ENCODE results near the gene AP1B1. TPM values are rescaled to one million over a fixed set of nuclear protein-coding genes. Genes with fewer than 3 reads are reported as not detected.

Gene AP1B1
- polyA plus RNA-seq, 2 of the 4 experiments (the other 2 are of a cell fraction) = 22.5 to 27.0 TPM

DNA sequence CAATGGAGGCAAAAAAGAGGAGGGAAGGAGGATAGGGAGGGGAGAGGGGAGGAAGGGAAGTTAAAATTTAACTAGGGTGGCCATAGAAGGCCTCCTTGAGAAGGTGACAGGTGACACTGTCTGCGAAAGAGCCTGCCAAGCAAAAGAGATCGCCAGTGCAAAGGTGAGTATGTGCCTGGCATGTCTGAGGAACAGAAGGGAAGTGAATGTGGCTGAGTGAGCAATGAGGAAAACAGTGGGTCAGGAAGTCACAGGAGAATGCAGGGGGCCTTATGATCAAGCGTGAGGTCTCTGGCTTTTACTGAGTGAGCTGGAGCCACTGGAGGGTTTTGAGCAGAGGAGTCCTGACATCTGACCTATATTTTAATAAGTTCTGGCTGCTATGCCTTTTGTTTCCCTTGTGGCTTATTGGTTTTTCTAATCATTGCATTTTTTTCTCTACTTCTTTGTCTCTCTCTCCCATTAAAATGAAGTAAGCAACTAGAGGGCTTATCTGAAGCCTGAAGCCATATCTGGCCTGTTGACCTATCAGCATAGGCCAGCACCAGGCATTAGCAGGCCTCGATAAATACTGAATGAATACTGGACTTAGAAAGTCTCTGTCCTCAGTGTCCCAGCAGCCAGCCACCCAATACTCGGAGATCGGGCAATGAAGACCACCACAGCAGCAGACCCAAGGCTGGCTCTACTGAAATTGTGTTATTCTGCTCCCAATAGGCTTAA, 5.6 kb downstream of the AP1B1 start:
- Histone ChIP-seq H3K27ac (no peak overlapping the region), H3K4me3 (no peak overlapping the region), H3K4me1 (peaks cover 18% of the 10 kb centered on the region), H3K9me3 (no peaks in the 10 kb centered on the region), H3K4me2 (no peak overlapping the region)
- WGBS (ENCODE audit: missing lambda C conversion rate) = 75% methylated on average over 6 of the region's 6 CpGs
- FAIRE-seq (no peak), ATAC-seq (no peak), DNase-seq (ENCODE audit: low read depth in 1 of 2, low spot score in 1 of 2) (no peak)
- ChIA-PET POLR2A (no interaction called here), CTCF (interaction anchor here (0.7 to 1.5 kb wide), 2 partner anchors 24 to 225 kb away, joined by 3 to 4 read pairs; no protein-coding TSS in a partner anchor)
- no peak for TF ChIP-seq CHD2 (IDR thresholded peaks at IDR 0.05; ENCODE audit: low read length, partially characterized antibody)
- TF ChIP-seq EP300 (IDR thresholded peaks at IDR 0.05) = no peak
- no peak for TF ChIP-seq TP53 (CRISPR knock-in tag; IDR thresholded peaks at IDR 0.05)
- TF ChIP-seq, protein P1, sequence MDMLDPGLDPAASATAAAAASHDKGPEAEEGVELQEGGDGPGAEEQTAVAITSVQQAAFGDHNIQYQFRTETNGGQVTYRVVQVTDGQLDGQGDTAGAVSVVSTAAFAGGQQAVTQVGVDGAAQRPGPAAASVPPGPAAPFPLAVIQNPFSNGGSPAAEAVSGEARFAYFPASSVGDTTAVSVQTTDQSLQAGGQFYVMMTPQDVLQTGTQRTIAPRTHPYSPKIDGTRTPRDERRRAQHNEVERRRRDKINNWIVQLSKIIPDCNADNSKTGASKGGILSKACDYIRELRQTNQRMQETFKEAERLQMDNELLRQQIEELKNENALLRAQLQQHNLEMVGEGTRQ (IDR thresholded peaks at IDR 0.05) = no peak
- TF ChIP-seq, protein P2, sequence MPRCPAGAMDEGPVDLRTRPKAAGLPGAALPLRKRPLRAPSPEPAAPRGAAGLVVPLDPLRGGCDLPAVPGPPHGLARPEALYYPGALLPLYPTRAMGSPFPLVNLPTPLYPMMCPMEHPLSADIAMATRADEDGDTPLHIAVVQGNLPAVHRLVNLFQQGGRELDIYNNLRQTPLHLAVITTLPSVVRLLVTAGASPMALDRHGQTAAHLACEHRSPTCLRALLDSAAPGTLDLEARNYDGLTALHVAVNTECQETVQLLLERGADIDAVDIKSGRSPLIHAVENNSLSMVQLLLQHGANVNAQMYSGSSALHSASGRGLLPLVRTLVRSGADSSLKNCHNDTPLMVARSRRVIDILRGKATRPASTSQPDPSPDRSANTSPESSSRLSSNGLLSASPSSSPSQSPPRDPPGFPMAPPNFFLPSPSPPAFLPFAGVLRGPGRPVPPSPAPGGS (IDR thresholded peaks at IDR 0.05) = no peak
- TF ChIP-seq FOXS1 (CRISPR knock-in tag; IDR thresholded peaks at IDR 0.05) = no peak
- no peak for TF ChIP-seq HDAC2 (IDR thresholded peaks at IDR 0.05)
- TF ChIP-seq HOXA7 (CRISPR knock-in tag; IDR thresholded peaks at IDR 0.05) = no peak
- TF ChIP-seq NR3C1 (IDR thresholded peaks at IDR 0.05) = no peak

DNA sequence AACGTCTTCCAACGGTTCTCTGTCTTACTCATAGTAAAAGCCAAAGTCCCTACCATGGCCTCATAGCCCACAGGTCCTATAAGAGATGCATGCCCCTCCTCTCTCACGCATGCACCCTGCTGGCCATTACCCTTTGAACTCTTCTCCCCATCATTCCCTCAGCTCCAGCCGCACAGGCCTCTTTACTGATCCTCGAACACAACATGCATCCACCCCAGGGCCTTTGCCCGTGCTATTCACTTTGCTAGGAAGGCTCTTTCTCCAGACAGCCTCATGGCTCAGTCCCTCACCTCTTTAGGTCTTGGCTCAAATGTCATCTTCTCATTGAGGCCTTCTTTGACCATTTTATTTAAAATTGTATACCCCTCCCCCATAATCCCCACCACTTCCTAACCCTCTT, 7.5 kb downstream of the AP1B1 start:
- TF ChIP-seq ZC3H11A (IDR thresholded peaks at IDR 0.05) (no peak), HDAC2 (IDR thresholded peaks at IDR 0.05) (no peak)
- Histone ChIP-seq H3K4me2 (no peak overlapping the region), H3K4me1 (peaks cover 13% of the 10 kb centered on the region), H3K9me3 (no peaks in the 10 kb centered on the region), H3K4me3 (no peak overlapping the region), H3K27ac (no peak overlapping the region)
- CTCF ChIA-PET = interaction anchor here (0.6 kb wide), 1 partner anchor 14 kb away, joined by 3 read pairs; no protein-coding TSS in a partner anchor
- FAIRE-seq = no peak
- POLR2A ChIA-PET = no interaction called here
- DNase-seq (ENCODE audit: low read depth in 1 of 2, low spot score in 1 of 2) = no peak
- WGBS (ENCODE audit: missing lambda C conversion rate) = 80% methylated on average over 6 of the region's 6 CpGs
- no peak for ATAC-seq

DNA sequence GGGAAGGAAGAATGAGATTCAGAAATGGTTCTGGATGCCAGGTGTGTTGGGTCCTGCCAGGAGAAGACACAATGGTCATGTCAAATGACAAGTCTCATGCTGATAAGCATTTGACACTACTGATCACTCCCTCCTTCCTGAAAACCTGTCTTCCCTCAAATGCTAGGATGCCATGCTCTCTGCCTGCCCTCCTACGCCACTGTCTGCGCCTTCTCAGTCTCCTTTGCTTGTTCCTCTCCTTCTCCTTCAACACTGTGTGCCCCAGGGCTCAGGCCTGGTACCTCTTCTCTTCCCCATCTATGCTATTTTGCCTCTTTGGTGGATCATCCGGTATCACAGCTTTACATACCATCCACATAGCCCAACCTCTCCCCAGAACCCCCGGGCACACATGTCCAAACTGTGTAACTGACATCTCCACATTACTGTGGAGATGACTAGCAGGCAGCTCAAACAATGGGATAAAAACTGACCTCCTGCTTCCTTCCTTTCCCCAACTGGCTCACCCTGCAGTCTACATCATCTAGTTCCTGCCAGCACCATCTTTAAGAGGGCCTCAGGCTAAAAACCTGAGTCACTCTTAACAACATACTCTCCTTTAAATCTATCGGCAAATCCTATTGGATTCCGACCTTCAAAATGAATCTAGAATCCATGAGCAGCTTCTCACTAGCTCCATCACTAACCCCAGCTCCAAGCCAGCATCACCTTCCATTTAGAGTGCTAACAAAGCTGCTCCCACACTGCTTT, 8.2 kb downstream of the AP1B1 start:
- 85% methylated on average over 6 of the region's 6 CpGs for WGBS (ENCODE audit: missing lambda C conversion rate)
- ChIA-PET POLR2A (no interaction called here), CTCF (no interaction called here)
- H3K4me3 ChIP-seq = no peak overlapping the region
- H3K4me2 ChIP-seq = no peak overlapping the region
- peaks cover 8% of the 10 kb centered on the region for H3K4me1 ChIP-seq
- no peak overlapping the region for H3K27ac ChIP-seq
- FAIRE-seq = no peak
- no peaks in the 10 kb centered on the region for H3K9me3 ChIP-seq
- TF ChIP-seq, protein P3, sequence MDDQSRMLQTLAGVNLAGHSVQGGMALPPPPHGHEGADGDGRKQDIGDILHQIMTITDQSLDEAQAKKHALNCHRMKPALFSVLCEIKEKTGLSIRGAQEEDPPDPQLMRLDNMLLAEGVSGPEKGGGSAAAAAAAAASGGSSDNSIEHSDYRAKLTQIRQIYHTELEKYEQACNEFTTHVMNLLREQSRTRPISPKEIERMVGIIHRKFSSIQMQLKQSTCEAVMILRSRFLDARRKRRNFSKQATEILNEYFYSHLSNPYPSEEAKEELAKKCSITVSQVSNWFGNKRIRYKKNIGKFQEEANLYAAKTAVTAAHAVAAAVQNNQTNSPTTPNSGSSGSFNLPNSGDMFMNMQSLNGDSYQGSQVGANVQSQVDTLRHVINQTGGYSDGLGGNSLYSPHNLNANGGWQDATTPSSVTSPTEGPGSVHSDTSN (IDR thresholded peaks at IDR 0.05) = no peak
- TF ChIP-seq HDAC2 (IDR thresholded peaks at IDR 0.05) (no peak), POLR2AphosphoS2 (conservative IDR thresholded peaks at IDR 0.05; ENCODE audit: low read length) (no peak), CBX8 (IDR thresholded peaks at IDR 0.05) (no peak), CBX2 (IDR thresholded peaks at IDR 0.05; ENCODE audit: borderline replicate concordance, low read depth) (no peak), RNF2 (IDR thresholded peaks at IDR 0.05; ENCODE audit: borderline replicate concordance, low read depth) (no peak), JUNB (IDR thresholded peaks at IDR 0.05) (no peak), NR3C1 (IDR thresholded peaks at IDR 0.05) (no peak), RCOR1 (IDR thresholded peaks at IDR 0.05; ENCODE audit: low read depth, low read length) (no peak), FOSB (CRISPR knock-in tag; IDR thresholded peaks at IDR 0.05) (no peak), GATA3 (IDR thresholded peaks at IDR 0.05; ENCODE audit: borderline replicate concordance) (no peak), CHD2 (IDR thresholded peaks at IDR 0.05; ENCODE audit: low read length, partially characterized antibody) (no peak), ZNF302 (CRISPR knock-in tag; IDR thresholded peaks at IDR 0.05) (no peak), FOSL2 (IDR thresholded peaks at IDR 0.05) (no peak), FOSL2 (CRISPR knock-in tag; IDR thresholded peaks at IDR 0.05) (no peak), HOXA7 (CRISPR knock-in tag; IDR thresholded peaks at IDR 0.05) (no peak)
- TF ChIP-seq, protein P1 (IDR thresholded peaks at IDR 0.05) = no peak
- TF ChIP-seq, protein P4, sequence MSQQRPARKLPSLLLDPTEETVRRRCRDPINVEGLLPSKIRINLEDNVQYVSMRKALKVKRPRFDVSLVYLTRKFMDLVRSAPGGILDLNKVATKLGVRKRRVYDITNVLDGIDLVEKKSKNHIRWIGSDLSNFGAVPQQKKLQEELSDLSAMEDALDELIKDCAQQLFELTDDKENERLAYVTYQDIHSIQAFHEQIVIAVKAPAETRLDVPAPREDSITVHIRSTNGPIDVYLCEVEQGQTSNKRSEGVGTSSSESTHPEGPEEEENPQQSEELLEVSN (IDR thresholded peaks at IDR 0.05; ENCODE audit: borderline replicate concordance, low read depth) = no peak
- DNase-seq (ENCODE audit: low read depth in 1 of 2, low spot score in 1 of 2) = no peak
- ATAC-seq = no peak

Data from A549 (cell line).